ENCODE measurements around the gene USP21. TPM values are rescaled to one million over a fixed set of nuclear protein-coding genes. Genes with fewer than 3 reads are reported as not detected.

Gene USP21
- total and polyA plus RNA-seq, 2 of the 4 experiments (the other 2 are of a cell fraction) = 6.3 to 23.8 TPM

GRCh38 chr1:161162052-161162451, 2.8 kb downstream of the USP21 start:
- TF ChIP-seq SMC3 (IDR thresholded peaks at IDR 0.05; ENCODE audit: low read depth, low read length) = no peak
- no peak for TF ChIP-seq CHD1 (IDR thresholded peaks at IDR 0.05; ENCODE audit: low read depth, low read length)
- TF ChIP-seq NFE2L2 (IDR thresholded peaks at IDR 0.05; ENCODE audit: low read depth, low read length) = no peak
- TF ChIP-seq MXI1 (IDR thresholded peaks at IDR 0.05; ENCODE audit: borderline replicate concordance, low read depth, low read length) = no peak
- TF ChIP-seq, protein P1, sequence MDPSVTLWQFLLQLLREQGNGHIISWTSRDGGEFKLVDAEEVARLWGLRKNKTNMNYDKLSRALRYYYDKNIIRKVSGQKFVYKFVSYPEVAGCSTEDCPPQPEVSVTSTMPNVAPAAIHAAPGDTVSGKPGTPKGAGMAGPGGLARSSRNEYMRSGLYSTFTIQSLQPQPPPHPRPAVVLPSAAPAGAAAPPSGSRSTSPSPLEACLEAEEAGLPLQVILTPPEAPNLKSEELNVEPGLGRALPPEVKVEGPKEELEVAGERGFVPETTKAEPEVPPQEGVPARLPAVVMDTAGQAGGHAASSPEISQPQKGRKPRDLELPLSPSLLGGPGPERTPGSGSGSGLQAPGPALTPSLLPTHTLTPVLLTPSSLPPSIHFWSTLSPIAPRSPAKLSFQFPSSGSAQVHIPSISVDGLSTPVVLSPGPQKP (IDR thresholded peaks at IDR 0.05; ENCODE audit: borderline replicate concordance, low read depth, low read length) = no peak
- no peak for TF ChIP-seq MAFK (IDR thresholded peaks at IDR 0.05; ENCODE audit: low read depth, low read length)
- no peak for TF ChIP-seq RFX5 (IDR thresholded peaks at IDR 0.05; ENCODE audit: low read depth, low read length)
- TF ChIP-seq CTCF (conservative IDR thresholded peaks at IDR 0.05; ENCODE audit: low read depth, low read length) = no peak
- TF ChIP-seq RCOR1 (IDR thresholded peaks at IDR 0.05; ENCODE audit: insufficient replicate concordance, low read length) = no peak
- no peak for TF ChIP-seq POLR2A (IDR thresholded peaks at IDR 0.05; ENCODE audit: low read depth, low read length)
- no peak for TF ChIP-seq BHLHE40 (IDR thresholded peaks at IDR 0.05; ENCODE audit: low read depth, low read length)
- no peak for TF ChIP-seq RAD21 (IDR thresholded peaks at IDR 0.05; ENCODE audit: low read length)
- no peak for TF ChIP-seq MAZ (IDR thresholded peaks at IDR 0.05; ENCODE audit: borderline replicate concordance, low read depth, low read length)
- TF ChIP-seq CEBPB (IDR thresholded peaks at IDR 0.05; ENCODE audit: low read depth, low read length) = no peak
- TF ChIP-seq, protein P2, sequence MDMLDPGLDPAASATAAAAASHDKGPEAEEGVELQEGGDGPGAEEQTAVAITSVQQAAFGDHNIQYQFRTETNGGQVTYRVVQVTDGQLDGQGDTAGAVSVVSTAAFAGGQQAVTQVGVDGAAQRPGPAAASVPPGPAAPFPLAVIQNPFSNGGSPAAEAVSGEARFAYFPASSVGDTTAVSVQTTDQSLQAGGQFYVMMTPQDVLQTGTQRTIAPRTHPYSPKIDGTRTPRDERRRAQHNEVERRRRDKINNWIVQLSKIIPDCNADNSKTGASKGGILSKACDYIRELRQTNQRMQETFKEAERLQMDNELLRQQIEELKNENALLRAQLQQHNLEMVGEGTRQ (IDR thresholded peaks at IDR 0.05; ENCODE audit: low read depth, low read length) = no peak
- TF ChIP-seq FOS (IDR thresholded peaks at IDR 0.05; ENCODE audit: low read depth, low read length) = no peak
- H3K9ac ChIP-seq (ENCODE audit: low read depth, low read length) = no peak overlapping the region
- H3K9me3 ChIP-seq (ENCODE audit: control insufficient read depth, insufficient read depth, low read length) = no peaks in the 10 kb centered on the region
- H3K79me1 ChIP-seq (ENCODE audit: low read depth in 1 of 2, low read length in 2 of 2) = peaks cover 16 to 34% of the 10 kb centered on the region in 2 experiments
- no peak overlapping the region for H2BK120ac ChIP-seq (ENCODE audit: low read depth, low read length)
- no peak overlapping the region for H4K91ac ChIP-seq (ENCODE audit: insufficient read depth, low read depth, low read length)
- no peak overlapping the region for H3K27ac ChIP-seq (ENCODE audit: insufficient read depth, low read length)
- no peaks in the 10 kb centered on the region for H3K27me3 ChIP-seq (ENCODE audit: control insufficient read depth, insufficient read depth, low read length)
- H3K4me3 ChIP-seq (ENCODE audit: insufficient read depth, low read depth, low read length) = no peak overlapping the region
- peaks cover 7% of the 10 kb centered on the region for H3K4me1 ChIP-seq (ENCODE audit: control insufficient read depth, insufficient read depth, low read length)
- DNase-seq (no peak), ATAC-seq (ENCODE audit: low read depth) (no peak)
- no peak overlapping the region for H3K4ac ChIP-seq (ENCODE audit: low read depth, low read length)
- H4K8ac ChIP-seq (ENCODE audit: low read depth in 2 of 2, low read length in 2 of 2) = no peak overlapping the region
- H3K14ac ChIP-seq (replicated peaks; ENCODE audit: low read depth, low read length) = no peak overlapping the region
- no peak overlapping the region for H2BK15ac ChIP-seq (ENCODE audit: low read depth, low read length)
- H2AK9ac ChIP-seq (replicated peaks; ENCODE audit: low read depth, low read length, poor library complexity) = no peak overlapping the region
- no peak overlapping the region for H4K5ac ChIP-seq (ENCODE audit: low read depth, low read length)
- peaks cover 33% of the 10 kb centered on the region for H3K36me3 ChIP-seq (ENCODE audit: control insufficient read depth, insufficient read depth, low read length)
- H2AFZ ChIP-seq (replicated peaks; ENCODE audit: low read length, poor library complexity) = no peak overlapping the region
- H3K56ac ChIP-seq (ENCODE audit: extremely low read depth, insufficient read depth, low read length) = no peak overlapping the region
- dilution Hi-C loops (cut with HindIII; ENCODE audit: low sequenced_read_pairs, unreplicated experiment) = no loop called here
- no peak overlapping the region for H2BK5ac ChIP-seq (ENCODE audit: low read depth, low read length, poor library complexity, severe bottlenecking)
- WGBS, 2 experiments (ENCODE audit: extremely low coverage in 2 of 2, insufficient read length in 1 of 2) = 88% methylated on average over 4 of the region's 7 CpGs; no CpG with 5 or more reads in 1 of the 2 experiments
- BruUV-seq (replicated peaks) = no TSS peak
- no peak overlapping the region for H2BK20ac ChIP-seq (ENCODE audit: low read depth, low read length)
- ChIA-PET CTCF (no interaction called here), POLR2A (ENCODE audit: unreplicated experiment) (no interaction called here)
- no peak overlapping the region for H2AK5ac ChIP-seq (ENCODE audit: low read depth, low read length)
- no peak overlapping the region for H3K23ac ChIP-seq (ENCODE audit: low read depth, low read length)
- no peak overlapping the region for H3K18ac ChIP-seq (ENCODE audit: low read depth, low read length)
- H3K9me1 ChIP-seq (ENCODE audit: insufficient read depth, low read length) = peaks cover 9% of the 10 kb centered on the region
- no peak overlapping the region for H3K4me2 ChIP-seq (ENCODE audit: low read depth, low read length)
- in situ Hi-C loops (cut with MboI; ENCODE audit: low sequenced_read_pairs) = no loop called here
- intact Hi-C loops (cut with micrococcal nuclease) = no loop called here
- no peaks in the 10 kb centered on the region for H4K20me1 ChIP-seq (ENCODE audit: insufficient read depth, low read length)

Data from IMR-90 (cell line).